Hepatocyte (in vitro differentiated cells): Measurements from ENCODE around the gene OR4K2. TPM values are rescaled to one million over a fixed set of nuclear protein-coding genes. Genes with fewer than 3 reads are reported as not detected.
"Not testable (repeated sequence)": the region's sequence is repeated elsewhere in the genome, so short reads cannot be mapped to it uniquely, and the experiment has no call there.

Experiments
- DNase-seq: peaks from one replicate; pipeline ENCODE4 v3.0.0-alpha.2; 2016; ENCODE audit warnings: low spot score
- H2AFZ ChIP-seq: fragments of 200-600 bp; sonication (generic); 2 replicates; pipeline ENCODE4 v1.6.0; 2016; ENCODE audit warnings: antibody characterized with exemption, mild to moderate bottlenecking
- H3K27ac ChIP-seq: fragments of 200-600 bp; sonication (generic); 2 replicates; pipeline ENCODE4 v1.5.1; 2016; ENCODE audit warnings: mild to moderate bottlenecking
- H3K27me3 ChIP-seq: fragments of 200-600 bp; sonication (generic); 2 replicates; pipeline ENCODE4 v1.6.1; 2016
- H3K36me3 ChIP-seq: fragments of 200-600 bp; sonication (generic); replicated peaks from 2 replicates; pipeline ENCODE4 v1.5.1; 2016; ENCODE audit warnings: low read depth; ENCODE audit not compliant: insufficient read depth
- H3K4me1 ChIP-seq: fragments of 200-600 bp; sonication (generic); 2 replicates; pipeline ENCODE4 v1.5.1; 2016; ENCODE audit warnings: mild to moderate bottlenecking, moderate library complexity; ENCODE audit not compliant: insufficient read depth
- H3K4me2 ChIP-seq: fragments of 200-600 bp; sonication (generic); 2 replicates; pipeline ENCODE4 v1.6.0; 2016
- H3K4me3 ChIP-seq: fragments of 200-600 bp; sonication (generic); 2 replicates; pipeline ENCODE4 v1.5.1; 2016; ENCODE audit warnings: mild to moderate bottlenecking
- H3K79me2 ChIP-seq: fragments of 200-600 bp; sonication (generic); 2 replicates; pipeline ENCODE4 v1.6.0; 2017; ENCODE audit warnings: mild to moderate bottlenecking
- H3K9me2 ChIP-seq: fragments of 200-600 bp; sonication (generic); replicated peaks from 2 replicates; pipeline ENCODE4 v1.6.0; 2017; ENCODE audit warnings: mild to moderate bottlenecking; ENCODE audit not compliant: insufficient read depth
- H3K9me3 ChIP-seq: fragments of 200-600 bp; sonication (generic); 2 replicates; pipeline ENCODE4 v1.5.1; 2016; ENCODE audit warnings: low read depth, mild to moderate bottlenecking
- H4K20me1 ChIP-seq: fragments of 200-600 bp; sonication (generic); 2 replicates; pipeline ENCODE4 v1.6.0; 2016; ENCODE audit warnings: mild to moderate bottlenecking; ENCODE audit not compliant: insufficient read depth, poor library complexity, severe bottlenecking
- CTCF ChIP-seq: fragments of 200-600 bp; sonication (generic); IDR thresholded peaks from 2 replicates; pipeline ENCODE4 v1.5.1; 2016; ENCODE audit warnings: antibody characterized with exemption, mild to moderate bottlenecking; ENCODE audit not compliant: poor library complexity
- EZH2 ChIP-seq: fragments of 200-600 bp; sonication (generic); IDR thresholded peaks from 2 replicates; pipeline ENCODE4 v1.6.1; 2016; ENCODE audit warnings: antibody characterized with exemption, mild to moderate bottlenecking, borderline replicate concordance
- EZH2phosphoT487 ChIP-seq: fragments of 200-600 bp; sonication (generic); IDR thresholded peaks from one replicate; pipeline ENCODE4 v1.6.1; 2018; ENCODE audit warnings: antibody characterized with exemption, mild to moderate bottlenecking, low read depth, moderate library complexity; ENCODE audit not compliant: unreplicated experiment, severe bottlenecking
- WGBS: methylation state at CpG from one replicate; pipeline ENCODE4 v1.1.6; 2016; ENCODE audit warnings: low lambda C conversion rate; ENCODE audit errors: missing lambda C conversion rate; 5-methylcytosine and 5-hydroxymethylcytosine counted together
- polyA plus RNA-seq: library from polyadenylated mRNA; unstranded; fragments of >200 nt; fragmentation: Nextera tagmentation; extraction: Ambion mirVana; gene quantifications from 2 replicates; pipeline ENCODE4 v1.2.1, GENCODE V29; 2016
- total RNA-seq: library from RNA; depleted of rRNA; stranded (reverse); fragments of >200 nt; gene quantifications from 2 replicates; pipeline ENCODE4 v1.2.3, GENCODE V29; 2014

The OR4K2 gene
- total RNA-seq (not detected in 2 replicates), polyA plus RNA-seq (not detected in 2 replicates)

- Histone ChIP-seq H3K4me2 (no peak within 1 kb of the TSS), H2AFZ (no peak within 1 kb of the TSS), H3K36me3 (no peaks in the 10 kb centered on the region), H3K9me2 (no peaks in the 10 kb centered on the region), H3K4me1 (no peaks in the 10 kb centered on the region), H3K27me3 (no peaks in the 10 kb centered on the region), H3K79me2 (no peaks in the 10 kb centered on the region), H4K20me1 (no peaks in the 10 kb centered on the region), H3K9me3 (peaks cover 16% of the 10 kb centered on the region), H3K4me3 (no peak within 1 kb of the TSS), H3K27ac (no peak within 1 kb of the TSS)
- TF ChIP-seq EZH2: no peak
- TF ChIP-seq EZH2phosphoT487: no peak
- no peak for TF ChIP-seq CTCF
- no peak for DNase-seq
- 57% methylated on average over 2 of the region's 2 CpGs for WGBS
These were observed at the start of gene OR4K2 for GRCh38 chr14:19874842-19875241. OR4K2 (plus strand) TSS chr14:19875142; CDS start chr14:19876268, 1,126 bp downstream.

GRCh38 chr14:19827626-19828244 is 47.2 kb upstream of the OR4K2 start:
- WGBS: 68% methylated on average over 12 of the region's 12 CpGs
- not testable (repeated sequence) for H3K27me3 ChIP-seq, DNase-seq

GRCh38 chr14:19828314-19828713 is 46.6 kb upstream of the OR4K2 start:
- no peaks in the 10 kb centered on the region for H3K4me1 ChIP-seq
- no peak overlapping the region for H3K4me3 ChIP-seq
- no peak for TF ChIP-seq EZH2phosphoT487
- no peak for TF ChIP-seq EZH2
- no peak for TF ChIP-seq CTCF
- no peaks in the 10 kb centered on the region for H3K27me3 ChIP-seq
- no peaks in the 10 kb centered on the region for H3K79me2 ChIP-seq
- 81% methylated on average over 2 of the region's 2 CpGs for WGBS
- H3K36me3 ChIP-seq: no peaks in the 10 kb centered on the region
- DNase-seq: no peak
- no peak overlapping the region for H3K4me2 ChIP-seq
- no peaks in the 10 kb centered on the region for H4K20me1 ChIP-seq
- no peak overlapping the region for H2AFZ ChIP-seq
- H3K9me3 ChIP-seq: peaks cover 6% of the 10 kb centered on the region
- no peaks in the 10 kb centered on the region for H3K9me2 ChIP-seq
- no peak overlapping the region for H3K27ac ChIP-seq

More at GRCh38 chr14:19827626-19828244, 47.2 kb upstream of the OR4K2 start:
- not testable (repeated sequence) for H3K36me3 ChIP-seq, H4K20me1 ChIP-seq, H3K9me2 ChIP-seq, H3K79me2 ChIP-seq, H3K4me1 ChIP-seq, H3K4me3 ChIP-seq, H3K4me2 ChIP-seq, H2AFZ ChIP-seq, H3K27ac ChIP-seq, H3K9me3 ChIP-seq

GRCh38 chr14:19834203-19834848 is 40.6 kb upstream of the OR4K2 start:
- WGBS: 72% methylated on average over 8 of the region's 8 CpGs
- peaks cover 16% of the 10 kb centered on the region for H3K9me3 ChIP-seq

More at GRCh38 chr14:19834203-19834848, 40.6 kb upstream of the OR4K2 start:
- not testable (repeated sequence) for H3K27ac ChIP-seq, H3K4me3 ChIP-seq, H3K4me2 ChIP-seq, H3K4me1 ChIP-seq, H3K36me3 ChIP-seq, H4K20me1 ChIP-seq, DNase-seq, H2AFZ ChIP-seq, H3K79me2 ChIP-seq, H3K9me2 ChIP-seq, H3K27me3 ChIP-seq
